Skeletal muscle satellite cell (primary cell): ENCODE data around the gene PLSCR5. TPM values are rescaled to one million over a fixed set of nuclear protein-coding genes. Genes with fewer than 3 reads are reported as not detected.

ENCODE experiments used
- H3K27me3 ChIP-seq: 2 replicates; pipeline ENCODE4 v1.7.0; 2013; ENCODE audit warnings: low read length; ENCODE audit not compliant: control insufficient read depth, insufficient read depth
- H3K36me3 ChIP-seq: 2 replicates; pipeline ENCODE4 v1.7.0; 2013; ENCODE audit warnings: mild to moderate bottlenecking, control low read depth, low read length; ENCODE audit not compliant: insufficient read depth
- H3K4me1 ChIP-seq: 2 replicates; pipeline ENCODE4 v1.7.0; 2013; ENCODE audit warnings: low read length; ENCODE audit not compliant: control insufficient read depth, insufficient read depth
- H3K4me2 ChIP-seq: 2 replicates; pipeline ENCODE4 v1.7.0; 2013; ENCODE audit warnings: mild to moderate bottlenecking, low read length
- H3K4me3 ChIP-seq: 2 replicates; pipeline ENCODE4 v1.7.0; 2013; ENCODE audit warnings: low read length
- H3K9ac ChIP-seq: 2 replicates; pipeline ENCODE4 v1.7.0; 2013; ENCODE audit warnings: mild to moderate bottlenecking, low read depth, low read length, moderate library complexity
- H3K9me3 ChIP-seq: replicated peaks from 2 replicates; pipeline ENCODE4 v1.7.0; 2013; ENCODE audit warnings: mild to moderate bottlenecking, control low read depth, low read length
- small RNA-seq: library from RNA; depleted of rRNA; stranded (forward); fragments of <200 nt; gene quantifications from one replicate; pipeline ENCODE3, GENCODE V24; 2012

PLSCR5 gene

DNA sequence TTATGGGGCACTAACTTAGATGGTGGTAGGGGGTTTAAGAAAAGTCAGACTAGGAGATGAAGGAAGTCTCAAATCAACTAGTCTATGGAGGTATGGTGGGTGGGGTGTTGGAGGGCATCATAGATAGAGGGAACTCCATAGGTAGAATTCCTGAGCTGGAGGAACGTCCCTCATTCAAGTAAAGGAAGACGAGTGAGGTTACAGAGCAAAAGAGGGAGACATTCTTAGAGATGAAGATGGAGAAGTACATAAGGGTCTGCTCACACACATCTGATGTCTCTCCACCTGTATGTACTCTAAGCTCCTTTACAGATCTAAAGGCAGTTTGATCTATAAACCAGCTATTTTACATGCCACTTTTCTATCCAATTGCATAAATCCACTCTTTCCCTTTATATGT lies 62.2 kb downstream of the PLSCR5 start:
- Histone ChIP-seq H3K9ac (peak overlapping the region; percentile 95), H3K9me3 (no peaks in the 10 kb centered on the region), H3K4me2 (peak overlapping the region; percentile 93), H3K27me3 (no peaks in the 10 kb centered on the region), H3K4me3 (peak overlapping the region; percentile 91), H3K36me3 (no peaks in the 10 kb centered on the region), H3K4me1 (peaks cover 27% of the 10 kb centered on the region)

DNA sequence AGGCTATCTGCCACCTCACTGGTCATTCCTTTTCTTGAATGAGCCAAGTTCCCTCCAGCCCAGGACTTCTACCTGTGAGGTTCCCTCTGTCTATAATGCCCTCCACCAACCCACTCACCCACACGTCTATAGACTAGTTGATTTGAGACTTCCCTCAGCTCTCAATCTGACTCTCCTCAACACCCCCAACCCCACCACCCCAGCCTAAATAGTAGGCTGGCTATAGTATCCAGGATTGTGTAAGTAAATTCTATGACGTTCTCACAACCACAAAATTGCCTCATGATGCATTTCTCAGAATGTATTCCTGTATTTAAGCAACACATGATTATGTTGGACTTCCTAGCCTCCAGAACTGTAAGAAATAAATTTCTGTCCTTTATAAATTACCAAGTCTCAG lies 63.0 kb downstream of the PLSCR5 start:
- Histone ChIP-seq H3K4me2 (peak overlapping the region; percentile 93), H3K9me3 (no peaks in the 10 kb centered on the region), H3K36me3 (no peaks in the 10 kb centered on the region), H3K4me3 (peak overlapping the region; percentile 91), H3K9ac (peak overlapping the region; percentile 95), H3K27me3 (no peaks in the 10 kb centered on the region), H3K4me1 (peaks cover 27% of the 10 kb centered on the region)

DNA sequence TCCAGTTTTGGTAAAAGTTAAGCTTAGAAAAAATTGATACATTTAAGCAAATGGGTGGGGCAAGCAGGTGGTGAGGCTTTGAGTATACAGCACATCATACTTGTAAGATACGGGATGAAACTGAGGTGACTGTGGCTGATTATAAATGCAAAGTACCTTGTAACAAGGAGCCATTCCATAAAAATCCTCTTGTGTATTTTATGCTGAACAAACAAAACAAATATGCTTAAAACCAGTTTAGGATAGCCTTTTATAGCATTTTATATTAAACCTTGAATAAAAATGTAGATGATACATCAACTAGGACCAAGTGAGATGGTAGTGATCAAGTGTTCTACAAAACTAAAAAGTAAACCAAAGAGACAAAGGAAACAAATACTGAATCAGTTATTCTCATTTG lies 64.2 kb downstream of the PLSCR5 start:
- H3K27me3 ChIP-seq, result no peaks in the 10 kb centered on the region
- no peak overlapping the region for H3K4me3 ChIP-seq
- no peak overlapping the region for H3K9ac ChIP-seq
- H3K4me1 ChIP-seq, result peaks cover 27% of the 10 kb centered on the region
- peak overlapping the region; percentile 93 for H3K4me2 ChIP-seq
- H3K9me3 ChIP-seq, result no peaks in the 10 kb centered on the region
- H3K36me3 ChIP-seq, result no peaks in the 10 kb centered on the region

DNA sequence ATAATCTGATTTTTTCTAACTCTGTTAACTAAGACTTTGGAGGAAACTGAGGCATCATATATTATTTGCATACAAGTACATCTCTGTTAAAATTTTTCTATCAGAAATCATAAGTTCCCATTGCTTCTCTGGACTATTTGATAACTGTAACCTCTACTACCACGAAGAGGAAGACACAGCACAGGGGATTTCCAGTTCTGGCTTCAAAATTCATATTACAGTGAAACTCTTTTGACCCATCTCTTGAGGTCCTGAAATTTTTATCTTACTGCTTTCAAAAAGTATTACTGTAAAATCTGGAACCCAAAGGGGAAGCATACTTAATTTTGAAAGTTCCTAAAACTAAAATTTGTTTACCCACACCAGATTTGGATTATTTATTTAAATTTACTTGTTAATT lies 64.9 kb downstream of the PLSCR5 start:
- Histone ChIP-seq H3K36me3 (no peaks in the 10 kb centered on the region), H3K4me2 (no peak overlapping the region), H3K4me3 (no peak overlapping the region), H3K4me1 (peaks cover 26% of the 10 kb centered on the region), H3K9ac (no peak overlapping the region), H3K9me3 (no peaks in the 10 kb centered on the region), H3K27me3 (no peaks in the 10 kb centered on the region)

DNA sequence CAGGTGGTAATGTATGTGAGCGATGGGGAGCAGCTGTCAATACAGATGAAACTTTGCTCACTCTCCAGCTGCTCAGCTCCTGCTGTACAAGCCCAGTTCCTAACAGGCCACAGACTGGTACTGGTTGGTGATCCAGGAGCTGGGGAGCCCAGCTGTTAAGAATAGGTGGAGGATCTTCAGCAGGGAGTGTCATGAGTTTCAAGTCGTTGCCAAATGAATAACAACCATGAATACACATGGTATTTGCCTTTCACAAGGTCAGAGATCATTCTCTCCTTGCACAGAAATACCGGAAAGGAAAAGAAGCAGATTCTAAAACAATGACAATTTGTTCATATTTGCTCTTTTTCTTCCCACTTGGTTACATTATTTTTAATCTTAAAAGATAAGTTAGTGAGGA lies 65.8 kb downstream of the PLSCR5 start:
- Histone ChIP-seq H3K4me3 (no peak overlapping the region), H3K36me3 (no peaks in the 10 kb centered on the region), H3K9ac (no peak overlapping the region), H3K27me3 (no peaks in the 10 kb centered on the region), H3K9me3 (no peaks in the 10 kb centered on the region), H3K4me1 (peaks cover 24% of the 10 kb centered on the region), H3K4me2 (peak overlapping the region; percentile 23)

DNA sequence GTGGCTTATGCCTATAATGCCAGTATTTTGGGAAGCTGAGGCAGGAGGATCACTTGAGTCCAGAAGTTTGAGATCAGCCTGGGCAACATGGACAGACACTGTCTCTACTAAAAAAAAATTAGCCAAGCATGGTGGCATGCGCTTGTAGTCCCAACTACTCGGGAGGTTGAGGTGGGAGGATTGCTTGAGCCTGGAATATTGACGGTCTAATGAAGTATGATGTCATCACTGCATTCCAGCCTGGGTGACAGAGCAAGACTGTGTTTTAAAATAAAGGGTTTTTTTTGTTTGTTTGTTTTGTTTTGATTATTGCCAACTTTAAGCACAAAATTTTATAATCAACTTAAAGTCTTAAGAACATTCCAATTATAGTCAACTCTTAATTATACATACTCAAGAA lies 67.5 kb downstream of the PLSCR5 start:
- Histone ChIP-seq H3K4me1 (peaks cover 15% of the 10 kb centered on the region), H3K4me2 (no peak overlapping the region), H3K9ac (no peak overlapping the region), H3K27me3 (no peaks in the 10 kb centered on the region), H3K36me3 (peaks cover 1% of the 10 kb centered on the region), H3K9me3 (no peaks in the 10 kb centered on the region), H3K4me3 (no peak overlapping the region)

DNA sequence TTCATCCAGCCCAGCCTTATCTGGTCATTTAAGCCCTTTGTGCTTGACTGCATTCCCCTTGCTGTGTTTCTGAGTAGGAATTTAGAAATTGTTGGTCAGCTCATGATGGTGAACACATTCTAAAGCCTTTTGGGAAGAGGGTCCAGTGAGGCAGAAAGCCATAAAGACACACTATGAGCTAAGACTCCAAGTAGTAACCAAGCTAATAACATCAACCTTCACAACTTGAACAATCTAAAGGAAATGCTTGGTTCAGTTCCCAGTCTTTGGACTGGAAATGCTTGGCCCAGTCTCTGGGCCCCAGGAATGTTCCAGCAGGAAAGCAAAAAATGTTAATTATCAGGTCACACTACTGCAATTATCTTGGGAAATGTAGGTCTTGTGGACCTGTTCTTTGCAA lies 68.5 kb downstream of the PLSCR5 start:
- H3K4me1 ChIP-seq, result peaks cover 9% of the 10 kb centered on the region
- no peaks in the 10 kb centered on the region for H3K27me3 ChIP-seq
- no peak overlapping the region for H3K9ac ChIP-seq
- no peak overlapping the region for H3K4me3 ChIP-seq
- no peaks in the 10 kb centered on the region for H3K9me3 ChIP-seq
- H3K4me2 ChIP-seq, result no peak overlapping the region
- peaks cover 11% of the 10 kb centered on the region for H3K36me3 ChIP-seq

Small RNAs within 50 kb of the gene (small RNA-seq; reads per million reads assigned to genes)
- not detected for gene RNU6-428P
